Gastroesophageal sphincter (tissue), 3 donors: ENCODE measurements around the gene SEC11A.

Experiments
- CTCF ChIP-seq, 4 experiments: fragments of 200-600 bp in 2 of 4; fragments of 450-650 bp in 2 of 4; sonication (generic) in 1 of 4; IDR thresholded peaks; one replicate each; pipeline ENCODE4 v1.5.1; 2017 to 2019; ENCODE audit warnings: antibody characterized with exemption in 4 of 4, mild to moderate bottlenecking in 2 of 4, moderate library complexity in 2 of 4
- EP300 ChIP-seq: sonication (generic); formaldehyde crosslinking; IDR thresholded peaks from one replicate; pipeline ENCODE4 v1.6.1; 2017; ENCODE audit warnings: antibody characterized with exemption, mild to moderate bottlenecking
- POLR2A ChIP-seq, 2 donors: fragments of 450-650 bp; IDR thresholded peaks; one replicate each; pipeline ENCODE4 v1.6.1; 2017; ENCODE audit warnings: antibody characterized with exemption in 2 of 2, mild to moderate bottlenecking in 2 of 2, moderate library complexity in 1 of 2
- POLR2AphosphoS5 ChIP-seq: sonication (generic); formaldehyde crosslinking; IDR thresholded peaks from one replicate; pipeline ENCODE4 v1.6.1; 2017; ENCODE audit warnings: antibody characterized with exemption

GRCh38 chr15:84747416-84748273 lies 31.7 kb upstream of the SEC11A start:
- TF ChIP-seq CTCF (IDR thresholded peaks at IDR 0.05) (no peak), EP300 (no peak), POLR2A (IDR thresholded peaks at IDR 0.05) (peak; percentile 49 to 66), POLR2AphosphoS5 (peak; percentile 50)
